Hindlimb muscle (tissue), 1 donor: Measurements from ENCODE around the gene CTXN1. TPM values are rescaled to one million over a fixed set of nuclear protein-coding genes. Genes with fewer than 3 reads are reported as not detected.

Source experiments
- polyA plus RNA-seq: library from polyadenylated mRNA; unstranded; fragments of 120-200 nt; gene quantifications from one replicate; pipeline ENCODE4 v1.2.1, GENCODE V29; 2013; ENCODE audit not compliant: insufficient read length

CTXN1 gene
- polyA plus RNA-seq, 1 donor: 2.6 TPM

Other genes starting within 250 kb of the CTXN1 start
- 0.25 TPM for gene MCEMP1, start 249.0 kb downstream of the CTXN1 start, polyA plus RNA-seq
- gene TRAPPC5, start 245.3 kb downstream of the CTXN1 start, polyA plus RNA-seq: 42.8 TPM
- gene FCER2, start 224.0 kb downstream of the CTXN1 start, polyA plus RNA-seq: 0.65 TPM
- gene CLEC4G, start 194.0 kb downstream of the CTXN1 start, polyA plus RNA-seq: not detected
- 2.4 TPM for gene CD209, start 178.6 kb downstream of the CTXN1 start, polyA plus RNA-seq
- gene CLEC4M, start 162.9 kb downstream of the CTXN1 start, polyA plus RNA-seq: not detected
- gene EVI5L, start 95.9 kb downstream of the CTXN1 start, polyA plus RNA-seq: 17.6 TPM
- 0.48 TPM for gene PRR36, start 51.7 kb downstream of the CTXN1 start, polyA plus RNA-seq
- gene LRRC8E, start 37.6 kb downstream of the CTXN1 start, polyA plus RNA-seq: not detected
- gene MAP2K7, start 22.3 kb downstream of the CTXN1 start, polyA plus RNA-seq: 27.2 TPM
- gene TGFBR3L, start 11.3 kb downstream of the CTXN1 start, polyA plus RNA-seq: 0.67 TPM
- gene SNAPC2, start 5.8 kb downstream of the CTXN1 start, polyA plus RNA-seq: 22.8 TPM
- 54.9 TPM for gene TIMM44, start 17.5 kb upstream of the CTXN1 start, polyA plus RNA-seq
- 58.2 TPM for gene ELAVL1, start 79.5 kb upstream of the CTXN1 start, polyA plus RNA-seq
- not detected for gene CCL25, start 126.6 kb upstream of the CTXN1 start, polyA plus RNA-seq
- gene FBN3, start 223.5 kb upstream of the CTXN1 start, polyA plus RNA-seq: 14.4 TPM